A204.1 (cell line): ENCODE measurements around the gene USP48.

Experiments
- FAIRE-seq: peaks from 2 replicates; lab custom pipeline; 2012; peaks lifted over from hg19 to GRCh38; lab: Jason Lieb, UNC

Gene USP48

DNA sequence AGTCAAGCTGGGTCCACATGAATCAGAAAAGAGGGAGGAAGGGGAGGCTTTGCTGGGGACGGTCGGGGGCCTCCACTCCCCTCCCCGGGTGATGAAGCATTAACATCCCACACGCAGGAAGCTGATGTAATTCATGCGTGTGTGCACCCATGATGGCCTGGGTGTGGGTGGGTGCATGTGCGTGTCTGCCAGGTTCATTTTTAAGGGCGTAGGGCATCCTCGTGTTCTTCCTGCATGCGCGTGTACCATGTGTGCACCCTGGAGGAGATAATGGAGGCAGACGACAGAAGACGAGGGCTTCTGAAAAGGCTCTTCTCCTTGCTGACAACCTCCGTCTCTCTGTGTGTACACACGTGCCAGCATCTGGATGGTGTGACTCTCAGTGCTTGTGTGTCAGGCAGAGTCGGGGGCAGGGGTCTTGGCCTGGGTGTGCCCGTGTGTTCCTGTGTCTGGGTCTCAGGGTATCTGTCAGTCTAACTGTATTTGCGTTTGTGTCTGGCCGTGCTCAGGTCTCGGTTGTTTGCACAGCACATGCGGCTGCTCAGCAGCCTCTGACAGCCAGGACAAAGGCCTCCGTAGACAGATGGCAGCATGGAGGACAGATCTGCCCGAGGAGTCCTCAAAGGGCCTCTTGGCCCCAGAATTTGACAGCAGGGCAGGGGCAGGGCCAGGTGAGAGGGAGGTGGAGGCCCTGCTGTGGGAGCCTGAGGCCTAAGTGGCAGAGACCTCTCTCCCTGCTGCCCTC, 116.2 kb downstream of the USP48 start:
- FAIRE-seq: no peak

DNA sequence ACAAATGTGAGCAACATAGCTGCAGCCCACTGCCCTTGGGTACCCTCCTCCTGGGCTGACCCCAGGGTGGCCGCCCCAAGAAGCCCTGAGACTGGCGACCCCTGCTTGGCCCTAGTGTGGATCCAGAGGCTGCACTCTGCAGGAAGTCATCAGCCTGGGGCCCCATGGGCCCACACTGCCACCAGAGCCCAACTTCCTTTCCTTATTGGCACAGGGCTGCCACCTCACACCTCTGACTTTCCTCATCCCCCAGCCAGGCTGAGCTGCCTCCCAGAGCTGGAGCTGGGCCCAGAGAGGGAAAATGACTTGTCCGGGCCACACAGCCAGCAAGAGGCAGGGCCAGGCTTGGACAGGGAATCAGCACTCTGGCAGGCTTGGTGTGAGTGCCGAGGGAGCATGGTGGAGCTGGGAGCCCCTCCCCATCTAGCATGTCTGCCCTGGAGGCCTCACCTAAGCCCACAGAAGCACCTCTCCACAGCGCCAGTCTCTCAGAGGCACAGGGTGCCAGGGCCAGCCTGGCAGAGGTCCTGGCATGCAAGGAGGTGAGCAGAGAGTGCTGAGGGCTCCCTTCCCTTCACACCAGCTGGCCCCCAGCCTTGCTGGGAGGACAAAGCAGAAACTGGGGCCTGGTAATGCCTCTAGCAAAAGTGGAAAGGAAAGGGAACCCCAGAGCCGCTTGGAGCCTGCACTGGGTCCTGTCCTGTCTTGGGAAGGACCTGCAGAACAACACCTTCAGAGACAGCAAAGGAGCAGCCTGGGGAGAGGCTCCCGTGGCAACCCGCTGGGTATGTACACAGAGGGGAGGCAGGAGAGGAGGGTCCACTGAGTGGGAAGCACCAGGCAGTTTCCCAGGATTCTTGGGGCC, 117.0 kb downstream of the USP48 start:
- FAIRE-seq: no peak

DNA sequence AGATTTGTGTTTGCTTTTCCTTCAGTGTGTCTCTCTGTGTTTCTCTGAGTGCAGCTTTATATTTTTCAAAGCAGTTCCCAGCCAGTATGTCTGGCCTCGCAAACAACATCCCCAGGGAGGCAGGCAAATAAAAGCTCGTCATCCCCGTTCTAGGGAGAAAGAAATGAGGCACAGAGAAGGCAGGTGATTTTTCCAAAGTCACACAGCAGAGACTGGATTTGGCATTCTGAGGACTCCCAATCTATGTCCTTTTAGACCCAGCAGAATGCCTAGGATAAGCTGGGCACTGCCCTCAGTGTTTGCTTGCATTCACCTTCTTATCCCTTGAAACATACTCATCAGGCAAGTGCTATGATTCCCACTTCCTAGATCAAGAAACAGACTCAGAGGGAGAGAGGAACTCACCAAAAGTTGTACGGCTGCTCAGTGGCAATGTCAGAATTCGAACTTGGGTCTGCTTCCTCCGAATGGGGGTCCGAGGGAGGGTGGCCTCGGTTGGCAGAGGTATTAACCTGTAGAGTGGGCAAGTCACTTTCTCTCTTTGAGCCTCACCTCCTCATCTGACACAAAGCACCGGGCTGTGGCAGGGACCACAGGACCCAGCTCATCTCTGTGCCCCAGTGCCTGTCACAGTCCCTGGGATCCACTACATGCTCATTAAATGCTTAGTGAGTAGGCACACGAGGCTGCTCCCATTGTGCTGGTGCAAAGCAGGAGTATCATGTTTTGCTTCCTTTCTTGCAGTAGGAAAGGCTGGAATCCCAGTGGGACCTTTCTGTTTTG, 118.0 kb downstream of the USP48 start:
- FAIRE-seq: no peak

DNA sequence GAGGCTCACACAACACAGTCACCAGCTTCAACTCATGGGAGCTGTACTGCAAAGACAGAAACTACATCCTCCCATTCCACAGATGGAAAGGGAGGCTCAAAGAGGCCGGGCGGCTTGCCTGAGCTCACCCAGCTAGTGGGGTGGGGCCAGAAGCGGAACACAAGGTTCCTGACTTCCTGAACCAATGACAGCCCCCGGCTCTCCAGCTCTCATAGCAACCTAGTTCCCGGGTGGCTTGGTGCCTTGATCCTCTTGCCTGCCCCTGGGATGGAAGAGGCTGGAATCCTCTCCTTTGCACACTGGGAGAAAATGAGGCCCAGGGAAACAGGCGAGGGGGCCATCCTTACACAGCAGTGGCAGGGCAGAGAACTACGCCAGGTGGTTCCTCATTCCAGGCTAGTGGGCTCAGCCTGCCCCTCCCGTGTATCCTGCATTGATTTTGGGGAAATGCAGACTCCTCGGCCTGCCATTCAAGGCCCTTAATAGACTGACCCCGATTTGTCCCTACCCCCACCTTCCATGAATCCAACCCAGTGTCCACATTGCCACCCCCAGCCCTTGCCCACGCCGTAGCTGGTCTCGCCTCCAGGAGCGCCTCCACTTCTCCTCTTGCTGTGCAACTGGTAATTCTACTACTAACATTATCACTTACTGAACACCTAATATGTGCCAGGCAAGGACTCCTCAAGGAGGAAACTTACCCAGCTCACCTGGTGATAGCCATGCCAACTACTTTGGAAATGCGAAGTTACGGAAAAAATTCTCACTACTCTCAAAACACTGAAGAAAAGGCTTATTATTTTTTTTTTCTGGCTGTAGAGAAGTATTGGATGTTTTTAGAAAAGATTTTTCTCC, 118.8 kb downstream of the USP48 start:
- no peak for FAIRE-seq

DNA sequence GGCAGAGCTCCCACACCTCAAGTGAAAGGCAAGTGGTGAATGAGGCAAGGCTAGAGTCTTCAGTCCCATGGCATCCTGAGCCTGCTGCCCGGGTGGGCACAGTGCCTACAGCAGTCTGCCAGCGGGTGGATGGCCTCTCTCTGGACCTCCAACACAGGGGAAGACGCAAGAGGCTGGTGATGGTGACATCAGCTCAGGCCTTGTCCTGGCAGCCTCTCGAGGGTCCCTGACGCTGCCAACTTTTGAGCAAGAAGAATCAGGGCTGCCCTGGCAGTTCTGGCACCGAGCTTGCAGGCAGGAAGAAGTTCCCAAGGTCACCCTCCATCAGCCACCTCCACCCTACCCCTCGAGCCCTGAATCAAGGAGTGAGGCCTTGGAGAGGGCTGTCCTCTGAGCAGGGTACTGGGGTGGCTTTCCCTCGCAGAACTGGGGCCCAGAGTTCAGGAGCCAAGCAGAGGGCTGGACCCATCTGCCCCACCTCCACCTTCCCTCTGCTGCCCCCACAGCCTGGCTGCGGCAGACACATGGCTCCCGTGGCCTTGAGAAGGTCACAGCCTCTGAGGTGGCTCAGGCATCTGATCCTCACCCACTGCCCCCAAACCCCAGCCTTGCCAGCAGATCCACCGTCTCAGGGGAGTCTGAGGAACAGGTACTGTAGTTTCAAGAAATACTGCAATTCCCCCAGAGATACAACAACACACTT, 119.5 kb downstream of the USP48 start:
- no peak for FAIRE-seq

DNA sequence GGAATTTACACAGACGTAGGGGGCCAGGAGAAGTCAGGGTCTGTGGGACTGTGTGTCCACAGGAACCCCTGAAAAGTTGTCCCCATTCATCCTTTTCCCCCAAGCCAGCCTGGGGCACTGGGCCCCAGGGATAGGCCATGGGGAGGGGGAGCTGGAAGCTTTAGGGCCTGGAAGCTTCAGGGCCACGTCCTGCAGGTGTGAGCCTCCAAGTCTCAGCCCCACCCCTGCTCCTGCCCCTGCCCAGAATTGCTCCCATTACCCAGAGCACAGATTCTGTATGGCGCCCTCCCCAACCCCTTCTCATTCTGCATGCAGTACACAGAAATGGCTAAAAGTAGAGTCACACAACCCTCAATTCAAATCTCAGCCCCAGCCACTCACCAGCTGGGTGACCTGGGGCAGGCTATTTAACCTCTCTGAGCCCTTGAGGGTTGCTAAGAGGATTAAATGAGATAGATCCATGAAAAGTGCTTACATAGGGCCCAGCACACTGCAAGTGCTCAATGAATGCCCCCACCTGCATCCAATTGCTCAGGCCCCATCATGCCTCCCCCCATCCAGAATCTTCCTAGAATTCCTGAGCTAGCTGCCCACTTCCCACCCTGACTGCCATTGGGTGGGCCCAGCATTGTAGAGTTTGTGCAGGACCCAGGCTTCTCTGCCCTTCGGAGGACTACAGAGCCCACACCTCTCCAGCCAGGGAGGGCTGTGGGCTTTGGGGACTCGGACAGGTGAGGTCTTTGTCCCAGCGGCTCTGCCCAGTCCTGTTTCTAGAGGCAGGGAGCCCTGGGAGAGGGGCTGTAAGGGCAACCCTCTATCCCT, 120.3 kb downstream of the USP48 start:
- FAIRE-seq: no peak

DNA sequence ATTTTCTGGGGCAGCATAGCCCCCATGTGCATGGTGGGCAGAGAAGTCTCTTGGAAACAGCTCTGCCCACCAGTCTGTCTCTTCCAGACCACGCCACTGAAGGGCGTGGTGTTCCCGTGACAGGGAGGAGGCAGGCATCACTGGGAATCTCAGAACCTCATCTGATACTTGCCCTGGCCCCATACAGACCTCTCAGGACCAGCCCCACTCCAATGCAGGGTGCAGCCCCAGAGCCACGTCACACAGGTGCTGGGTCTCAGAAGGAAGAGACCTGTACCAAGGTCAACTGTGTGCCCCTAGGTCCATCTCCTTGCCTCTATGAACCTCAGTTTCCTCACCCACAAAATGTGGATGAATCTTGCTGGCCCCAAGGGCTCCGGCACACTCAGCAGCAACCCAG, 121.1 kb downstream of the USP48 start:
- no peak for FAIRE-seq

DNA sequence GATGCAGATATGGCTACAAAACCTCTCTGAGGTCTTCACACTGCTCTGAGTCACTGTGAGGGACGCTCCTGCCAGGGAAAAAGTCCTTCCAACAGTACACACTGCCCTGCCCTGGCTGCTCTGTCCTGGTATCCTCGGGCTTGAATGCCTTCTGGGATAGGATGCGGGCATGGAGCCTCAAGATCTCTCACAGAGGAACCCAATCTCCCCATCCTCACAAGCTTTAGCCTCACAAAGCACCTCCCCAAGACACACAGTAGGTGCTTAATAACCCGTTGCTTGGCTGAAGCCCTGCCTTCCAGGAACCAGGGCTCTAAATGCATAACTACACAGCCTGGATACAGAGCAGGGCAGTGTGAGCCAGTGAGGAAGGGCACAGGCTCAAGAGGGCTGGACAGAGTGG, 123.0 kb downstream of the USP48 start:
- FAIRE-seq: no peak

DNA sequence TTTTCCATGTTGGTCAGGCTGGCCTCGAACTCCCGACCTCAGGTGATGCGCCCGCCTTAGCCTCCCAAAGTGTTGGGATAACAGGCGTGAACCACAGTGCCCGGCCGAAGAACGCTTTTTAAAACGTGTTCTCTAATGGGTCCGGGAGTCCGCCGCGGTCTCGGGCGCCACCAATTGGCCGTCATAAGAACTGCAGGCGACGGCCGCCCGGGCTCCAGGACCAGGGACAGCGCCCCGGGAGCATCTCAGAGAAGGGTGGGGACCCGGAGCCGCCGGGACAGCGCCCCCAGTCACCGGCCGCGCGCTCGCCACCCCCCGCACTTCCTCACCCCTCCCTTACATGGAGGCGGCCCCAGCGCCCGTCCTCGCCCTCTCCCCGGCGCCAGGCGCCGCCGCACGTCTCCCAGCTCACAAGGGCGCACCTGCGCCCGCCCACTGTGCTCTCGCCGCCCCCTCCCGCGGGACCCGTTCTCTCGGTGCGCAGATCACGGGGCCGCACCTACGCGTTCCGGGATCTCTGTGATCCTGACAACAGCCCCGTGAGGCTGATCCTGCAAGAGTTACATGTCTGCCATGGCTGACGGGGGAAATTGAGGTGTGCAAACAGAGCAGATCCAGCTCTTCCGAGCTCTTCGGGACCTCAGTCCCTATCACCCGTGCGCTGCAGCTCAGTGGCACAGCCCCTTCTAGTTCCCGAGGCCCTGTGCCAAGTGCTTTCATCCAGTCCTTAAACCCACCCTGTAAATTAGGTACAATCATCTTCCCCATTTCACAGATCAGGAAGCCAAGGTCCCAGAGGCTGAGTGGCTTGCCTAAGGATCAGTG, 123.6 kb downstream of the USP48 start:
- no peak for FAIRE-seq

DNA sequence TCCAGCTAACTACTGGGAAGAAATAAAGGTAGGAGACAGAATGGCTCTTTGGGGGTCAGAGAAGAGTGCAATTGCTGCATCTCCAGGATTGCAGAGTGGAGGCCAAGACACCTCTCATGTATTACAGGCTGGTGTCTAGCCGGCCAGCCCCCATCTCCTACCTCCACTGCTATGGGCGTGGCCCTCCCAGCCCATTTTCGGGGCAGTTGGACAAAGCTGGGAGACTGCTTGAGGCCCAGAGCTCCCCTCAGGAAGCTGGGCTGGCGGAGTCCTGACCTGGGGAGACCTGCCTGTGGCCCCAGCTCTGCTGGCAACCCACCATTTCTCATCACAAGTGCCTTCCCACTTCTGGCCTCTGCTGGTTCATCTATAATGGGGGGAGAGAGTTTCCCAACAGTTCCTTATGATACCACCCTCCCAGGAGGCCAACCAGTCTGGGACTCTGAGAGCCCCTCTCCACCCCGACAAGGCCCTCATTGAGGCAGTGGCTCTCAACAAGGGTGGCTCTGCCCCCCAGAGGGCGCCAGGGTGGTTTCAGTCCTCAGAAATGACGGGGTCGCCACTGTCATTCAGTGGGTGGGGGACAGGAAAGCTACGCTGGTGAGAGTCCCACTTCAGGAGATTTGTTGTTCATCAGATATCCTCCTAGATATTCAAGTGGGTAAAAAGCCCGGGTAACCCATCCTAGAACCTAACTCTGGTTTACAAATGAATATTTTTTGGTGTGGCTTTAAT, 125.3 kb downstream of the USP48 start:
- no peak for FAIRE-seq

DNA sequence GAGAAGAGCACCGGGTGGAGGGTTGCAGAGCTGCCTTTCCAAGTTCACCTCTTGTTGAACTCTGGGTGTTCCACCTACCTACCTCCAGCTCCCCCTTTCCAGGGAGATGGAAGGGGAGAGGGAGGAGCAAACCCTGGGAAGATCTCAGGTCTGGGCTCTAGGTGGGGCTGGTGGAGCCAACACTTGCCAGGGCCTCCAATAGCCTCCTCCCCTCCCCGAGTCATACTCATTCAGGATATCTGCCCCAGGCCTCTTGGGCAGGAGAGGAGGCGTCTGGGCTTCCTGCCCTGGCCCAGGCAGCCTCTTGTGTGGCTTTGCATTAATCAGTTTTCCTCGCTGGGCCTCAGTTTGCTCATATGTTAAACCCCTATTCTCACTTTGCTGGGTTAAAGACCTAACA, 127.2 kb downstream of the USP48 start:
- FAIRE-seq: no peak

DNA sequence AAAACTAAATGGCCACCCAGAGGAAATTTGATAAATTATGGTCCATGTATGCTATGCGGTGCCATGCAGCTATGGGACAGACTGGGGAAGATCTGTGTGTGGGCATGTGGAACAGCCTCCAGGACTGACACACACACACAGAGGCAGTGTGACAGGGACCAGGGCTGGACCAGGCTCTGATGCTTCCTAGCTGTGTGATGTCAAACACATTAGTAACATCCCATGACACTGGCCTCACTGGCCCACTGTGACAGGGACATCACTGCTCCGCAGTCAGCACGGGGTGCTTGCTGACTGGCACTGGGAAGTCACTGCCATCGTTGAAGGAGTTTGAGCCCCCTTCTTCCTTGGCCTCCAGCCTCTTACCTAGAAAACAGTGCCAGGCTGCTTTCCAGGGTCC, 127.7 kb downstream of the USP48 start:
- FAIRE-seq: no peak

DNA sequence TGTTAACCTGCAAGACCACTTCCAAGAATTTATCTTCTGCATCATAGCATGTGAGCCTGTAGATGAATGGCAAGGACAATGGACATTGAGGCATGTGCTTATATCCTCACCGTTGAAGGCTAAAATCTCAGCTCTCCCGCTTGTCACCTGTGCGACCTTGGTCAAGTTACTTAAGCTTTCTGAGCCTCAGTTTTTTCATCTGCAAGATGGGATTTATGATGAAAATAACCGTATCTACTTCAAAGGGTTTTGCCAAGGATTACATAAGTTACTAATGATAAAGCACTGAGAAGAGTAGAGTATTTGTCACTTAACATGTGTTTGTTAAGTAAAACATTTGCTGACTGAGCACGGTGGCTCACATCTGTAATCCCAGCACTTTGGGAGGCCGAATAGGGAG, 128.7 kb downstream of the USP48 start:
- FAIRE-seq: no peak

DNA sequence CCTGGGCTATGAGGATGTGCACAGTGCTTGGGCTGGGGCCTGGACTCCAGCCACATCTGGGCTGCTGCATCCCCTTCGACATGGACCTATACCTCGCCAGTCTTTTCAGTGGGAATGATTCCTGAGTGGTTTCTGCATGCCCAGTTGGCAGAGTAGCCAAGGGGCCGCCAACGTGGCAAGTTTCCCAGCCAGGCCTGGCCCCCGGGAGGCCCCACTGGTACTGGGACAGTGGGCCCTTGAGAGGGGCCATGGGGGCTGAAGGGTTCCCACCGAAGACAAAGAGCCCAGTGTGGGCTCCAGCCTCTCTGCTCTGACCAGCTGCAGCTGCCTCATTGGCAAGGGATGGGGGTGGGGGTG, 129.2 kb downstream of the USP48 start:
- FAIRE-seq: no peak

DNA sequence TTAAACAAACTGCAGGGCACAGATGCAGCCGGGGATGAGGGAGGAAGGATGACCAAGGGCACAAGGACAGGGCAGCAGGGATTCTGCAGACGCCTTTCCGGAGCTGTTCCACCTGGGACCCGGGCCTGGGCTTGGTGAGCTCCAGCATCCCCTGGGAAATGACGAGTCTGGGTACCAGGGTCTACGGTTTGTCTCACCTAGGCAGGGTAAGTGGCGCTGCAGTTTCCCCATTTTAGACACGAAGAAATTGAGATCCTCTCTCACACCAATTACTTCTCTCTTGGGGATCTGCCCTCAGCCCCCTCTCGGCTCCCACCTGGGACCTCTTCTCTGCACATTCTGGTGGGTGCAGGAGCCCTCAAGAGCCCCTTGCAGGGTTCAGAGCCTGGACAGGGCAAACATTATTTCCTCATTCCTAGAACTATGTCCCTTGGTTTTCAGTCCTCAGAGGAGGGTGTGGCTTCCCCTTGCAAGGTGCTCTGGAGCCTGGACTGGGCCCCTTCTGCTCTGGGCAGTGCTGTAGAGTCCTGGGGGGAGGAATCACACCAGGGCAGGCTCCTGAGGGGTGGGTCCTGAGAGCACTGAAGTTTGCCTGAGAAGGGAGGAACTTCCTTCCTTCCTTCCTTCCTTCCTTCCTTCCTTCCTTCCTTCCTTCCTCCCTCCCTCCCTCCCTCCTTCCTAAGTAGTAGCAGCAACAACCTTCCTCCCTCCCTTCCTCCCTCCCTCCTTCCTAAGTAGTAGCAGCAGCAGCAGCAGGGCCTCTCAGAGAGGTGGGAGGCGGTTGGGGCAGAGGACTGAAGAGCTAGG, 129.8 kb downstream of the USP48 start:
- no peak for FAIRE-seq

DNA sequence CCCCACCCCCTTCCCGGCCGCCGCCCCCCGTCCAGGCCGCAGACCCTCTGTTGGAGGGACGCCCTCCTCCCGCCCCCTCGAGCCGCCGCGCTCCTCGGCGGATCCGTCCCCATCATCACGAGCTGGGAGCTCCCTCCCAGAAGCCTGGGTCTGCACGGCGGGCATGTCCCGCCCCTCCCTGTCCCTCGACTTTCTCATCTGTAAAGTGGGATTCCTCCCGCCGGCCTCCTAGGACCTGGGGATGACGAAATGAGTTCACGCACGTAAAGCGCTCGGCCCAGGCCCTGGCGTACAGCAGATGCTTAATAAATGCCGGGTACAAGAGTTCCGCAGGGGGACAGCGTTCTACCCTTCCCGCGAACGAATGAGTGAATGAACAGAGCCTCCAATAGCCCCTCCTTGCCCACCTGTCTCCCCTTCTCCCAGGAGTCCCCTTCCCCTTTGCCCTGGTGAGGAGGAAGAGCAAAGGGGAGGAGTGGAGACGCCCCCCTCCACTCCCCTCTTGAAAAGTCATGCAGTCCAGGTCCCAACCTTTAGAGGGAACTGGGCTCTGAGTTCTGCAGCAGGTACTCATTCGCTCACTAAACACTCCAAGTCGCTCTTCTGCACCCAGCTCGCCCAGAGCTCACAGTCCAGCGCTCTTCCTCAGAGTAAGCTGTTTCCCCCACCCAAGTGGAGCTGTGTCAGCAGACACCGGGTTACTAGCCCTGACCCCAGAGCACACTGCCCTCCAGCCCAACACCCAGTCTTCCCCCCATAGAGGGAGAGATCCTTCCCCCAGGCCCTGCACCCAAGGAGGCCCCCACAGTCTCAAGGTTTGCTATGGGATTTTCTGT, 130.6 kb downstream of the USP48 start:
- FAIRE-seq: no peak
